Gastroesophageal sphincter (tissue), 3 donors: ENCODE measurements around the gene ROPN1L.

Experiments used
- EP300 ChIP-seq: sonication (generic); formaldehyde crosslinking; IDR thresholded peaks from one replicate; pipeline ENCODE4 v1.6.1; 2017; ENCODE audit warnings: antibody characterized with exemption, mild to moderate bottlenecking
- POLR2AphosphoS5 ChIP-seq: sonication (generic); formaldehyde crosslinking; IDR thresholded peaks from one replicate; pipeline ENCODE4 v1.6.1; 2017; ENCODE audit warnings: antibody characterized with exemption
- TF ChIP-seq, protein P1 (sequence below), 4 experiments: fragments of 200-600 bp in 2 of 4; fragments of 450-650 bp in 2 of 4; sonication (generic) in 1 of 4; IDR thresholded peaks; one replicate each; pipeline ENCODE4 v1.5.1; 2017 to 2019; ENCODE audit warnings: antibody characterized with exemption in 4 of 4, mild to moderate bottlenecking in 2 of 4, moderate library complexity in 2 of 4

DNA sequence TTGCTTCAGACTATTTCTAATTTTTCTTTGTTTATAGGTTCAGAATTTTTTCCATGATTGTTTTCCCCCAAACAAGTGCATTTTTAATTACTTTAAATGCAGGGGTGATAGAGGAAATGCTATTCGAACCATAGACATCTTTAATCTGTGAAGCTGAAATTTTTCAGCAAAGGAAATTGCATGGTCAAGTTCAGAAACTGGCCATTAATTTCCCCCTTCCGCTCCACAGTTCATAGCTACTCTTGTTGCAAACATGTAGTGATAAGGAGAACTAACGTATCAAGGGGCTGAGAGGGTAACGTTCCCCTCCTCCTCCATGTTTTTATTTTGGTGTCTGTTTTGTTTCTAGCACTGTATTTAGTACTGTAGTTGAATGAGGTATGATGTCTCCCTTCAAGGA is 3.4 kb upstream of the ROPN1L start:
- TF ChIP-seq, protein P1, sequence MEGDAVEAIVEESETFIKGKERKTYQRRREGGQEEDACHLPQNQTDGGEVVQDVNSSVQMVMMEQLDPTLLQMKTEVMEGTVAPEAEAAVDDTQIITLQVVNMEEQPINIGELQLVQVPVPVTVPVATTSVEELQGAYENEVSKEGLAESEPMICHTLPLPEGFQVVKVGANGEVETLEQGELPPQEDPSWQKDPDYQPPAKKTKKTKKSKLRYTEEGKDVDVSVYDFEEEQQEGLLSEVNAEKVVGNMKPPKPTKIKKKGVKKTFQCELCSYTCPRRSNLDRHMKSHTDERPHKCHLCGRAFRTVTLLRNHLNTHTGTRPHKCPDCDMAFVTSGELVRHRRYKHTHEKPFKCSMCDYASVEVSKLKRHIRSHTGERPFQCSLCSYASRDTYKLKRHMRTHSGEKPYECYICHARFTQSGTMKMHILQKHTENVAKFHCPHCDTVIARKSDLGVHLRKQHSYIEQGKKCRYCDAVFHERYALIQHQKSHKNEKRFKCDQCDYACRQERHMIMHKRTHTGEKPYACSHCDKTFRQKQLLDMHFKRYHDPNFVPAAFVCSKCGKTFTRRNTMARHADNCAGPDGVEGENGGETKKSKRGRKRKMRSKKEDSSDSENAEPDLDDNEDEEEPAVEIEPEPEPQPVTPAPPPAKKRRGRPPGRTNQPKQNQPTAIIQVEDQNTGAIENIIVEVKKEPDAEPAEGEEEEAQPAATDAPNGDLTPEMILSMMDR (IDR thresholded peaks at IDR 0.05), result no peak
- TF ChIP-seq POLR2AphosphoS5 (no peak), EP300 (no peak)
